ENCODE measurements around the gene DNAJB13.

GRCh38 chr11:73945396-73945795, 5.4 kb upstream of the DNAJB13 start:
- TF ChIP-seq, protein P1, sequence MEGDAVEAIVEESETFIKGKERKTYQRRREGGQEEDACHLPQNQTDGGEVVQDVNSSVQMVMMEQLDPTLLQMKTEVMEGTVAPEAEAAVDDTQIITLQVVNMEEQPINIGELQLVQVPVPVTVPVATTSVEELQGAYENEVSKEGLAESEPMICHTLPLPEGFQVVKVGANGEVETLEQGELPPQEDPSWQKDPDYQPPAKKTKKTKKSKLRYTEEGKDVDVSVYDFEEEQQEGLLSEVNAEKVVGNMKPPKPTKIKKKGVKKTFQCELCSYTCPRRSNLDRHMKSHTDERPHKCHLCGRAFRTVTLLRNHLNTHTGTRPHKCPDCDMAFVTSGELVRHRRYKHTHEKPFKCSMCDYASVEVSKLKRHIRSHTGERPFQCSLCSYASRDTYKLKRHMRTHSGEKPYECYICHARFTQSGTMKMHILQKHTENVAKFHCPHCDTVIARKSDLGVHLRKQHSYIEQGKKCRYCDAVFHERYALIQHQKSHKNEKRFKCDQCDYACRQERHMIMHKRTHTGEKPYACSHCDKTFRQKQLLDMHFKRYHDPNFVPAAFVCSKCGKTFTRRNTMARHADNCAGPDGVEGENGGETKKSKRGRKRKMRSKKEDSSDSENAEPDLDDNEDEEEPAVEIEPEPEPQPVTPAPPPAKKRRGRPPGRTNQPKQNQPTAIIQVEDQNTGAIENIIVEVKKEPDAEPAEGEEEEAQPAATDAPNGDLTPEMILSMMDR (conservative IDR thresholded peaks at IDR 0.05; ENCODE audit: low read depth, low read length), result no peak
- TF ChIP-seq POLR2A (IDR thresholded peaks at IDR 0.05; ENCODE audit: low read depth, low read length), result no peak
- TF ChIP-seq MAZ (IDR thresholded peaks at IDR 0.05; ENCODE audit: borderline replicate concordance, low read depth, low read length), result no peak
- TF ChIP-seq, protein P2, sequence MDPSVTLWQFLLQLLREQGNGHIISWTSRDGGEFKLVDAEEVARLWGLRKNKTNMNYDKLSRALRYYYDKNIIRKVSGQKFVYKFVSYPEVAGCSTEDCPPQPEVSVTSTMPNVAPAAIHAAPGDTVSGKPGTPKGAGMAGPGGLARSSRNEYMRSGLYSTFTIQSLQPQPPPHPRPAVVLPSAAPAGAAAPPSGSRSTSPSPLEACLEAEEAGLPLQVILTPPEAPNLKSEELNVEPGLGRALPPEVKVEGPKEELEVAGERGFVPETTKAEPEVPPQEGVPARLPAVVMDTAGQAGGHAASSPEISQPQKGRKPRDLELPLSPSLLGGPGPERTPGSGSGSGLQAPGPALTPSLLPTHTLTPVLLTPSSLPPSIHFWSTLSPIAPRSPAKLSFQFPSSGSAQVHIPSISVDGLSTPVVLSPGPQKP (IDR thresholded peaks at IDR 0.05; ENCODE audit: borderline replicate concordance, low read depth, low read length), result no peak
- TF ChIP-seq MXI1 (IDR thresholded peaks at IDR 0.05; ENCODE audit: borderline replicate concordance, low read depth, low read length), result no peak
- TF ChIP-seq, protein P3, sequence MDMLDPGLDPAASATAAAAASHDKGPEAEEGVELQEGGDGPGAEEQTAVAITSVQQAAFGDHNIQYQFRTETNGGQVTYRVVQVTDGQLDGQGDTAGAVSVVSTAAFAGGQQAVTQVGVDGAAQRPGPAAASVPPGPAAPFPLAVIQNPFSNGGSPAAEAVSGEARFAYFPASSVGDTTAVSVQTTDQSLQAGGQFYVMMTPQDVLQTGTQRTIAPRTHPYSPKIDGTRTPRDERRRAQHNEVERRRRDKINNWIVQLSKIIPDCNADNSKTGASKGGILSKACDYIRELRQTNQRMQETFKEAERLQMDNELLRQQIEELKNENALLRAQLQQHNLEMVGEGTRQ (IDR thresholded peaks at IDR 0.05; ENCODE audit: low read depth, low read length), result no peak
- no peak for TF ChIP-seq NFE2L2 (IDR thresholded peaks at IDR 0.05; ENCODE audit: low read depth, low read length)
- no peak for TF ChIP-seq FOS (IDR thresholded peaks at IDR 0.05; ENCODE audit: low read depth, low read length)
- no peak for TF ChIP-seq BHLHE40 (IDR thresholded peaks at IDR 0.05; ENCODE audit: low read depth, low read length)

All from IMR-90 (cell line).